ENCODE data around the gene CHCHD1.
A peak's percentile ranks its signal among the peaks of the same experiment; 100 is the strongest.

CHCHD1 gene

DNA sequence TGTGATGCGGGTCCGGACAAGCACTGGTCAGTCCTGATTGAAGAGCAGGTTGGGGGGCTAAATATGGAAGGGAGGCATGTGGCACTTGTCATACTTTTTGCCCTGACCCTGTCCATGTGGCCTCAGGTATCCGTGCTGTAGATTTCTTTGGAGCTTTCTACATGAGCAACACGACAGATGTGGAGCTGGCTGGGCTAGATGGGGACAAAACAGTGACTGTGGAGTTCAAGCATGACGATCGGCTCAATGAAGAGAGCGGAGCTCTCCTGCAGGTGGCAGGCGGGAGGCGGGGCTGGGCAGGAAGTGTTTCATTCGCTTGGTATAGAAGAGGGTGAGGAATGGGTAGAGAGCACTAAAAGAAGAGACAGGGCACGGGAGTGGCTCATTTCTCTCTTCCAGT is 13.0 kb upstream of the CHCHD1 start:
- H3K9me3 ChIP-seq (ENCODE audit: control insufficient read depth, low read length) = no peaks in the 10 kb centered on the region
- H3K4me1 ChIP-seq (ENCODE audit: control insufficient read depth, insufficient read depth, low read length) = peaks cover 7% of the 10 kb centered on the region
- H3K27ac ChIP-seq (ENCODE audit: insufficient read depth, low read depth, low read length, poor library complexity, severe bottlenecking) = no peak overlapping the region
- peaks cover 56% of the 10 kb centered on the region for H3K36me3 ChIP-seq (ENCODE audit: control insufficient read depth, insufficient read depth, low read length)
- no peaks in the 10 kb centered on the region for H3K27me3 ChIP-seq (ENCODE audit: control insufficient read depth, insufficient read depth, low read length, poor library complexity, severe bottlenecking)
- no peak overlapping the region for H3K4me3 ChIP-seq (ENCODE audit: insufficient read depth, low read depth, low read length)
- 85 to 86% methylated on average over 11 of the region's 11 CpGs for WGBS, 2 experiments

GRCh38 chr10:73769396-73769795 is 12.5 kb upstream of the CHCHD1 start:
- Histone ChIP-seq H3K9me3 (ENCODE audit: control insufficient read depth, low read length) (no peaks in the 10 kb centered on the region), H3K4me3 (ENCODE audit: insufficient read depth, low read depth, low read length) (no peak overlapping the region), H3K36me3 (ENCODE audit: control insufficient read depth, insufficient read depth, low read length) (peaks cover 54% of the 10 kb centered on the region), H3K27ac (ENCODE audit: insufficient read depth, low read depth, low read length, poor library complexity, severe bottlenecking) (no peak overlapping the region), H3K4me1 (ENCODE audit: control insufficient read depth, insufficient read depth, low read length) (peaks cover 9% of the 10 kb centered on the region), H3K27me3 (ENCODE audit: control insufficient read depth, insufficient read depth, low read length, poor library complexity, severe bottlenecking) (no peaks in the 10 kb centered on the region)
- 96 to 97% methylated on average over 5 of the region's 5 CpGs for WGBS, 2 experiments

GRCh38 chr10:73771722-73772280 is 10.0 kb upstream of the CHCHD1 start:
- Histone ChIP-seq H3K27ac (ENCODE audit: insufficient read depth, low read depth, low read length, poor library complexity, severe bottlenecking) (peak overlapping the region; percentile 80), H3K4me1 (ENCODE audit: control insufficient read depth, insufficient read depth, low read length) (peaks cover 18% of the 10 kb centered on the region), H3K4me3 (ENCODE audit: insufficient read depth, low read depth, low read length) (peak overlapping the region; percentile 95), H3K9me3 (ENCODE audit: control insufficient read depth, low read length) (no peaks in the 10 kb centered on the region), H3K27me3 (ENCODE audit: control insufficient read depth, insufficient read depth, low read length, poor library complexity, severe bottlenecking) (no peaks in the 10 kb centered on the region), H3K36me3 (ENCODE audit: control insufficient read depth, insufficient read depth, low read length) (peaks cover 33% of the 10 kb centered on the region)
- WGBS, 2 experiments = 15 to 17% methylated on average over 17 of the region's 17 CpGs

GRCh38 chr10:73772281-73773151 is 9.3 kb upstream of the CHCHD1 start:
- H3K27me3 ChIP-seq (ENCODE audit: control insufficient read depth, insufficient read depth, low read length, poor library complexity, severe bottlenecking) = no peaks in the 10 kb centered on the region
- peaks cover 31% of the 10 kb centered on the region for H3K36me3 ChIP-seq (ENCODE audit: control insufficient read depth, insufficient read depth, low read length)
- WGBS, 2 experiments = 0% methylated on average over 101 of the region's 101 CpGs
- no peaks in the 10 kb centered on the region for H3K9me3 ChIP-seq (ENCODE audit: control insufficient read depth, low read length)
- H3K27ac ChIP-seq (ENCODE audit: insufficient read depth, low read depth, low read length, poor library complexity, severe bottlenecking) = peak overlapping the region; percentile 80
- peak overlapping the region; percentile 95 for H3K4me3 ChIP-seq (ENCODE audit: insufficient read depth, low read depth, low read length)
- H3K4me1 ChIP-seq (ENCODE audit: control insufficient read depth, insufficient read depth, low read length) = peaks cover 18% of the 10 kb centered on the region

DNA sequence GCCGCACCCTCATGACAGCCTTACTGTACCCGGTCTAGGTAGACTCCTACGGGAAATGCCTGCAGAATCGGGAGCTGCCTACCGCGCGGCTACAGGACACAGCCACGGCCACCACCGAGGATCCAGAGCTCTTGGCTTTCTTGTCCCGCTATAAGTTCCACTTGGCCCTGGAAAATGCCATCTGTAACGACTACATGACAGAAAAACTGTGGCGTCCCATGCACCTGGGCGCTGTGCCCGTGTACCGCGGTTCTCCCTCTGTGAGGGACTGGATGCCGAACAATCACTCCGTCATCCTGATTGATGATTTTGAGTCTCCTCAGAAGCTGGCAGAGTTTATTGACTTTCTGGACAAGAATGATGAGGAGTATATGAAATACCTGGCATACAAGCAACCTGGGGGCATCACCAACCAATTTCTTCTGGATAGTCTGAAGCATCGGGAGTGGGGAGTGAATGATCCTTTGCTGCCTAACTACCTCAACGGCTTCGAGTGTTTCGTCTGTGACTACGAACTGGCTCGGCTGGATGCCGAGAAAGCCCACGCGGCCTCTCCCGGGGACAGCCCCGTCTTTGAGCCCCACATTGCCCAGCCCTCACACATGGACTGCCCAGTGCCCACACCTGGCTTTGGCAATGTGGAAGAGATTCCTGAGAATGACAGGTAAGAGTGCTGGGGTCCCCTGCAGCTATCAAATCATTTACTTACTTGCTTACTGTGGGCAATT is 8.5 kb upstream of the CHCHD1 start:
- H3K4me3 ChIP-seq (ENCODE audit: insufficient read depth, low read depth, low read length) = peak overlapping the region; percentile 95
- WGBS, 2 experiments = 21 to 24% methylated on average over 29 of the region's 29 CpGs
- no peaks in the 10 kb centered on the region for H3K9me3 ChIP-seq (ENCODE audit: control insufficient read depth, low read length)
- H3K36me3 ChIP-seq (ENCODE audit: control insufficient read depth, insufficient read depth, low read length) = peaks cover 29% of the 10 kb centered on the region
- H3K27me3 ChIP-seq (ENCODE audit: control insufficient read depth, insufficient read depth, low read length, poor library complexity, severe bottlenecking) = no peaks in the 10 kb centered on the region
- no peak overlapping the region for H3K27ac ChIP-seq (ENCODE audit: insufficient read depth, low read depth, low read length, poor library complexity, severe bottlenecking)
- peaks cover 18% of the 10 kb centered on the region for H3K4me1 ChIP-seq (ENCODE audit: control insufficient read depth, insufficient read depth, low read length)

DNA sequence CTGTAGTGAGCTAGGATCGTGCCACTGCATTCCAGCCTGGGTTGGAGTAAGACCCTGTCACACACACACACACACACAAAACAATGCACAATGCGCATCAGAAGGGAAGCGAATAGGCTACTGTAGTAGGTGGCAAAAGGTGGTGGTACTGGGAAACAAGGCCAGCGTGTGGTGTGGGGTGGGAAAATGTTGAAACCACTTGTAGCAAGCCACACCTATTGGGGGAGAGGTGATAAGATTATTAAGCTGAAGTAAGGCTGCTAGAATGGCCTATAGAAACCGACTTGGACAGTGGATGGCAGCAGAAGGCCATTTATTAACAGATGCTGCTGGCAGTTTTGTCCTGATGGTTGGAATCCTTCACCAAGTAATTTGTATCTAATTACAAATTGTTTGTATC is 7.2 kb upstream of the CHCHD1 start:
- peaks cover 18% of the 10 kb centered on the region for H3K36me3 ChIP-seq (ENCODE audit: control insufficient read depth, insufficient read depth, low read length)
- H3K4me3 ChIP-seq (ENCODE audit: insufficient read depth, low read depth, low read length) = no peak overlapping the region
- WGBS, 2 experiments = 69 to 71% methylated on average over 5 of the region's 5 CpGs

GRCh38 chr10:73779018-73779417 is 2.8 kb upstream of the CHCHD1 start:
- H3K27me3 ChIP-seq (ENCODE audit: control insufficient read depth, insufficient read depth, low read length, poor library complexity, severe bottlenecking) = no peaks in the 10 kb centered on the region
- 92 to 93% methylated on average over 5 of the region's 5 CpGs for WGBS, 2 experiments
- H3K36me3 ChIP-seq (ENCODE audit: control insufficient read depth, insufficient read depth, low read length) = peaks cover 9% of the 10 kb centered on the region
- peaks cover 28% of the 10 kb centered on the region for H3K4me1 ChIP-seq (ENCODE audit: control insufficient read depth, insufficient read depth, low read length)
- no peak overlapping the region for H3K27ac ChIP-seq (ENCODE audit: insufficient read depth, low read depth, low read length, poor library complexity, severe bottlenecking)
- H3K4me3 ChIP-seq (ENCODE audit: insufficient read depth, low read depth, low read length) = no peak overlapping the region
- H3K9me3 ChIP-seq (ENCODE audit: control insufficient read depth, low read length) = no peaks in the 10 kb centered on the region

More for the DNA sequence above, 7.2 kb upstream of the CHCHD1 start:
- peaks cover 18% of the 10 kb centered on the region for H3K4me1 ChIP-seq (ENCODE audit: control insufficient read depth, insufficient read depth, low read length)
- no peak overlapping the region for H3K27ac ChIP-seq (ENCODE audit: insufficient read depth, low read depth, low read length, poor library complexity, severe bottlenecking)
- H3K27me3 ChIP-seq (ENCODE audit: control insufficient read depth, insufficient read depth, low read length, poor library complexity, severe bottlenecking) = no peaks in the 10 kb centered on the region
- no peaks in the 10 kb centered on the region for H3K9me3 ChIP-seq (ENCODE audit: control insufficient read depth, low read length)

DNA sequence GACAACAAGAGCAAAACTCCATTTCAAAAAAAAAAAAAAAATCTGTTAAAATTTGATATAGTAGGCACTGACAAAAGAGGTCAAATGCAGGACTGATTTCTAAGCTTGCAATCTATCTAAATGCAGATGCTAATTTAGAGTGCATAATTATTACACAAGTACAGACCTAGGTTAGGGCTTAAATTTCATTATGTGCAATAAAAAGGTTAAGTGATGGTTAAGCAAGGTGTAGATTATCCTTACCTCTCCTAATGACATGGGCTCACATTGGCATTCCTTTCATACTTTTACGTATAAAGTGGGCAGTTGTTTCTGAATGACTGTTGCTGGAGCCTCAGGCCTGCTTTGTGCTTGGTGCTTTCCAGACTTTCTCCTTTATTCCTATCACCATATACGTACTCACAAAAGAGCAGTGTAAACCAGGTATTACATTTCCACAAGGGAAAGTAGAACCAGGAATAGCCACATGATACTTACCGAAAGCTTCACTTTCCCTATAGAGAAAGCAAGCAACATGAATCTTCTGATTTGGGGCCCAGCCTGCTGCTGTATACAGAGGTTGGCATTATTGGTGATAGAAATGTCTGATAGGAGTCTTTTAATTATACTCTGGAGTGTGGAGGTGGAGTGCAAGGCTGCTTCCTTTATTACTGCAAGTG is 2.2 kb upstream of the CHCHD1 start:
- Histone ChIP-seq H3K27ac (ENCODE audit: insufficient read depth, low read depth, low read length, poor library complexity, severe bottlenecking) (no peak overlapping the region), H3K9me3 (ENCODE audit: control insufficient read depth, low read length) (no peaks in the 10 kb centered on the region), H3K27me3 (ENCODE audit: control insufficient read depth, insufficient read depth, low read length, poor library complexity, severe bottlenecking) (no peaks in the 10 kb centered on the region), H3K4me3 (ENCODE audit: insufficient read depth, low read depth, low read length) (no peak overlapping the region), H3K4me1 (ENCODE audit: control insufficient read depth, insufficient read depth, low read length) (peaks cover 24% of the 10 kb centered on the region), H3K36me3 (ENCODE audit: control insufficient read depth, insufficient read depth, low read length) (peaks cover 9% of the 10 kb centered on the region)
- WGBS, 2 experiments = 95 to 96% methylated on average over 3 of the region's 3 CpGs

DNA sequence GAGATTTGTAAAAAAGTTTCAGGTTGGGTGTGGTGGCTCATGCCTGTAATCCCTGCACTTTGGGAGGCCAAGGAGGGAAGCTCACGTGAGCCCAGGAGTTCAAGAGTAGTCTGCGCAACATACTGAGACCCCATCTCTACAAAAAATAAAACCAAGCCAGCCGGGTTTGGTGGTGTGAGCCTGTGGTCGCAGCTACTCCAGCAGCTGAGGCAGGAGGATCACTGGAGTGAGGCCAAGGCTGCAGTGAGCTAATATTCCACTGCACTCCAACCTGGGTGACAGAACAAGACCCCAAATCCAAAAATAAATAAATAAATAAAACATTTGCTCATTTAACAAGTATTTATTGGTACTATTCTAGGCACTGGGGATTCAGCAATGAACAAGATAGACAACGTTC is 1.5 kb upstream of the CHCHD1 start:
- H3K4me3 ChIP-seq (ENCODE audit: insufficient read depth, low read depth, low read length) = peak overlapping the region; percentile 98
- peaks cover 19% of the 10 kb centered on the region for H3K4me1 ChIP-seq (ENCODE audit: control insufficient read depth, insufficient read depth, low read length)
- H3K27ac ChIP-seq (ENCODE audit: insufficient read depth, low read depth, low read length, poor library complexity, severe bottlenecking) = no peak overlapping the region
- peaks cover 9% of the 10 kb centered on the region for H3K36me3 ChIP-seq (ENCODE audit: control insufficient read depth, insufficient read depth, low read length)
- 89 to 92% methylated on average over 5 of the region's 5 CpGs for WGBS, 2 experiments
- H3K27me3 ChIP-seq (ENCODE audit: control insufficient read depth, insufficient read depth, low read length, poor library complexity, severe bottlenecking) = no peaks in the 10 kb centered on the region
- no peaks in the 10 kb centered on the region for H3K9me3 ChIP-seq (ENCODE audit: control insufficient read depth, low read length)

GRCh38 chr10:73780966-73781365 is 882 bp upstream of the CHCHD1 start:
- no peak overlapping the region for H3K27ac ChIP-seq (ENCODE audit: insufficient read depth, low read depth, low read length, poor library complexity, severe bottlenecking)
- H3K27me3 ChIP-seq (ENCODE audit: control insufficient read depth, insufficient read depth, low read length, poor library complexity, severe bottlenecking) = no peaks in the 10 kb centered on the region
- 53 to 61% methylated on average over 11 of the region's 11 CpGs for WGBS, 2 experiments
- H3K4me3 ChIP-seq (ENCODE audit: insufficient read depth, low read depth, low read length) = peak overlapping the region; percentile 98
- peaks cover 9% of the 10 kb centered on the region for H3K36me3 ChIP-seq (ENCODE audit: control insufficient read depth, insufficient read depth, low read length)
- no peaks in the 10 kb centered on the region for H3K9me3 ChIP-seq (ENCODE audit: control insufficient read depth, low read length)
- peaks cover 18% of the 10 kb centered on the region for H3K4me1 ChIP-seq (ENCODE audit: control insufficient read depth, insufficient read depth, low read length)
